GM12878 (cell line): ENCODE measurements around the gene PRKAR1A. TPM values are rescaled to one million over a fixed set of nuclear protein-coding genes. Genes with fewer than 3 reads are reported as not detected.

Experiments used
- ATAC-seq: fragments of 200-7000 bp; cut with Tn5 transposase; 3 replicates; pipeline ENCODE4 v1.9.1; 2020; ENCODE audit warnings: mild to moderate bottlenecking, moderate library complexity
- BruUV-seq: library from RNA; stranded (reverse); fragments of 400-500 nt; replicated peaks from 2 replicates; lab custom pipeline; 2021; lab: Mats Ljungman, UMichigan
- CTCF ChIA-PET: fragments of 300-600 bp; sonication (Branson Sonifier 250); formaldehyde crosslinking; extraction: SDS; loops from one replicate; lab custom pipeline; 2021; ENCODE audit warnings: inconsistent platforms; lab: Yijun Ruan, JAX
- POLR2A ChIA-PET: fragments of 350-600 bp; formaldehyde crosslinking; extraction: SDS; loops from one replicate; lab custom pipeline; 2021; ENCODE audit warnings: inconsistent platforms; lab: Charles Lee
- RAD21 ChIA-PET: fragments of 300-600 bp; sonication (Branson Sonifier 250); formaldehyde crosslinking; loops from one replicate; lab custom pipeline; 2023; ENCODE audit warnings: antibody characterized with exemption; ENCODE audit not compliant: unreplicated experiment; lab: Charles Lee
- SMC1A ChIA-PET: fragments of 300-600 bp; sonication (Branson Sonifier 250); formaldehyde crosslinking; loops from one replicate; lab custom pipeline; 2023; ENCODE audit not compliant: unreplicated experiment, uncharacterized antibody; lab: Charles Lee
- DNase-seq: peaks from one replicate; pipeline ENCODE4 v3.0.0-alpha.2; 2011; ENCODE audit warnings: low read depth, low spot score
- FAIRE-seq: peaks from 3 replicates; lab custom pipeline; 2011; peaks lifted over from hg19 to GRCh38; lab: Jason Lieb, UNC
- H2AFZ ChIP-seq: 2 replicates; pipeline ENCODE4 v1.6.0; 2011; ENCODE audit warnings: low read depth, low read length, control low read depth; ENCODE audit not compliant: control insufficient read depth
- H3K27ac ChIP-seq: 2 replicates; pipeline ENCODE4 v1.5.1; 2011; ENCODE audit warnings: control low read depth; ENCODE audit not compliant: control insufficient read depth, insufficient read depth
- H3K27me3 ChIP-seq, 2 experiments: replicated peaks in 1 of 2; 2 replicates each; pipeline versions ENCODE4 v1.6.0 to v1.6.1; 2011; ENCODE audit warnings: low read length in 1 of 2; ENCODE audit not compliant: control insufficient read depth in 2 of 2, insufficient read depth in 2 of 2
- H3K36me3 ChIP-seq, 2 experiments: 2 replicates each; pipeline ENCODE4 v1.5.1; 2011; ENCODE audit warnings: low read length in 1 of 2; ENCODE audit not compliant: control insufficient read depth in 2 of 2, insufficient read depth in 2 of 2
- H3K4me1 ChIP-seq: 2 replicates; pipeline ENCODE4 v1.6.1; 2011; ENCODE audit warnings: mild to moderate bottlenecking, low read length, moderate library complexity, mixed read lengths; ENCODE audit not compliant: control insufficient read depth, insufficient read depth
- H3K4me2 ChIP-seq: 2 replicates; pipeline ENCODE4 v1.6.0; 2011; ENCODE audit warnings: control low read depth; ENCODE audit not compliant: control insufficient read depth, insufficient read depth
- H3K4me3 ChIP-seq: fragments of 200-600 bp; sonication (generic); 2 replicates; pipeline ENCODE4 v1.5.1; 2016
- H3K79me2 ChIP-seq: 2 replicates; pipeline ENCODE4 v1.6.0; 2011; ENCODE audit warnings: low read length; ENCODE audit not compliant: control insufficient read depth, insufficient read depth
- H3K9ac ChIP-seq: 2 replicates; pipeline ENCODE4 v1.8.0; 2011; ENCODE audit warnings: low read length, control low read depth, mixed read lengths; ENCODE audit not compliant: control insufficient read depth, insufficient read depth
- H3K9me3 ChIP-seq: replicated peaks from 3 replicates; pipeline ENCODE4 v1.5.1; 2011; ENCODE audit warnings: mild to moderate bottlenecking, low read length; ENCODE audit not compliant: control insufficient read depth, insufficient read depth
- H4K20me1 ChIP-seq: 2 replicates; pipeline ENCODE4 v1.6.0; 2011; ENCODE audit not compliant: control insufficient read depth, insufficient read depth
- BCL11A ChIP-seq: IDR thresholded peaks from 2 replicates; pipeline ENCODE4 v1.6.1; 2011; ENCODE audit warnings: low read depth, low read length
- BHLHE40 ChIP-seq, 2 experiments: fragments of 450-650 bp in 1 of 2; IDR thresholded peaks; 2 replicates each; pipeline ENCODE4 v1.6.1; 2011 to 2017; ENCODE audit warnings: low read depth in 2 of 2, borderline replicate concordance in 1 of 2, improper control_type of control experiment in 1 of 2, low read length in 1 of 2, mild to moderate bottlenecking in 1 of 2
- CHD4 ChIP-seq: fragments of 200-600 bp; sonication (generic); IDR thresholded peaks from 2 replicates; pipeline ENCODE4 v1.6.1; 2016; ENCODE audit warnings: mild to moderate bottlenecking
- EP300 ChIP-seq, 2 experiments: fragments of 150-350 bp in 1 of 2; IDR thresholded peaks; 2 replicates each; pipeline ENCODE4 v1.6.1; 2011 to 2012; ENCODE audit warnings: low read depth in 2 of 2, low read length in 2 of 2, borderline replicate concordance in 1 of 2, improper control_type of control experiment in 1 of 2, inconsistent platforms in 1 of 2; ENCODE audit not compliant: control insufficient read depth in 1 of 2
- FOS ChIP-seq: IDR thresholded peaks from 3 replicates; pipeline ENCODE4 v1.6.1; 2011; ENCODE audit warnings: borderline replicate concordance; ENCODE audit not compliant: insufficient read length; ENCODE audit errors: extremely low read depth
- KAT2A ChIP-seq: conservative IDR thresholded peaks from 2 replicates; pipeline ENCODE4 v1.6.1; 2011; ENCODE audit warnings: low read depth, low read length; ENCODE audit not compliant: control insufficient read depth
- NR2F1 ChIP-seq: fragments of 450-650 bp; conservative IDR thresholded peaks from 2 replicates; pipeline ENCODE4 v1.6.1; 2017; ENCODE audit warnings: mild to moderate bottlenecking
- SPI1 ChIP-seq: IDR thresholded peaks from 2 replicates; pipeline ENCODE4 v1.6.1; 2011; ENCODE audit warnings: low read depth, mild to moderate bottlenecking, low read length, moderate library complexity, borderline replicate concordance; ENCODE audit not compliant: insufficient read depth
- TAF1 ChIP-seq: IDR thresholded peaks from 2 replicates; pipeline ENCODE4 v1.6.1; 2011; ENCODE audit warnings: mild to moderate bottlenecking, low read depth, low read length, borderline replicate concordance
- USF1 ChIP-seq: IDR thresholded peaks from 2 replicates; pipeline ENCODE4 v1.6.1; 2011; ENCODE audit warnings: borderline replicate concordance, low read depth, mild to moderate bottlenecking, moderate library complexity, mixed read lengths, low read length; ENCODE audit not compliant: insufficient read depth; ENCODE audit errors: extremely low read length
- YY1 ChIP-seq: IDR thresholded peaks from 2 replicates; pipeline ENCODE4 v1.6.1; 2011; ENCODE audit warnings: low read depth, mild to moderate bottlenecking, low read length
- ZBED1 ChIP-seq: IDR thresholded peaks from 2 replicates; pipeline ENCODE4 v1.6.1; 2016; ENCODE audit warnings: borderline replicate concordance
- ZBTB11 ChIP-seq: fragments of 450-650 bp; formaldehyde crosslinking; IDR thresholded peaks from 2 replicates; pipeline ENCODE4 v1.5.0; 2022; ENCODE audit warnings: mild to moderate bottlenecking, missing genetic modification characterization
- WGBS: methylation state at CpG from one replicate; pipeline ENCODE4 v1.1.6; 2016; ENCODE audit warnings: low lambda C conversion rate; ENCODE audit not compliant: insufficient replicate concordance, insufficient coverage; ENCODE audit errors: missing lambda C conversion rate; 5-methylcytosine and 5-hydroxymethylcytosine counted together
- in situ Hi-C: fragments of 300-500 bp; cut with MboI; formaldehyde crosslinking; loops from 9 replicates; pipeline ENCODE4 v1.14.3; 2018; ENCODE audit warnings: mixed read lengths
- intact Hi-C: fragments of 100-400 bp; cut with micrococcal nuclease; formaldehyde crosslinking; loops from one replicate; pipeline ENCODE4 v1.14.2; 2022; ENCODE audit not compliant: unreplicated experiment
- polyA plus RNA-seq, 11 experiments: library from polyadenylated mRNA; depleted of rRNA in 4 of 11; unstranded in 6 of 11; stranded (reverse) in 5 of 11; fragments of >200 nt; fragmentation: Nextera tagmentation in 4 of 11; fragmentation: Illumina TruSeq in 1 of 11; extraction: Ambion mirVana in 4 of 11; extraction: Trizol in 1 of 11; gene quantifications; 1 replicate in 1 of 11; 2 replicates in 10 of 11; pipeline versions ENCODE4 v1.2.1 to v1.2.3, GENCODE V29; 2011 to 2016; ENCODE audit warnings: inconsistent platforms in 2 of 11, missing spikeins in 2 of 11, low read depth in 1 of 11
- total RNA-seq, 4 experiments: library from RNA; depleted of rRNA in 3 of 4; stranded (reverse); fragments of >200 nt in 3 of 4; fragmentation: Illumina TruSeq in 1 of 4; extraction: Trizol in 1 of 4; gene quantifications; 2 replicates each; pipeline versions ENCODE4 v1.2.1 to v1.2.3, GENCODE V29; 2013 to 2021

PRKAR1A gene
- total and polyA plus RNA-seq, 10 of the 15 experiments (the other 5 are each of a cell fraction or from before 2014, with no cell fraction given) = 29.1 to 200 (median 125) TPM

GRCh38 chr17:68526548-68526947 is 14.3 kb downstream of the PRKAR1A start:
- WGBS = 71% methylated on average over 3 of the region's 3 CpGs
- TF ChIP-seq YY1 = no peak
- TF ChIP-seq CHD4 = no peak
- no peak for TF ChIP-seq FOS
- TF ChIP-seq ZBTB11 = no peak
- TF ChIP-seq NR2F1 = no peak
- no peak for TF ChIP-seq USF1
- TF ChIP-seq EP300 (IDR thresholded peaks at IDR 0.05; ENCODE audit: borderline replicate concordance in 1 of 2, control insufficient read depth in 1 of 2, low read depth in 2 of 2, low read length in 2 of 2) = no peak
- no peak for TF ChIP-seq KAT2A
- TF ChIP-seq BCL11A = no peak
- TF ChIP-seq TAF1 = no peak
- TF ChIP-seq SPI1 = no peak
- no peak for TF ChIP-seq ZBED1
- no peak for TF ChIP-seq BHLHE40 (IDR thresholded peaks at IDR 0.05; ENCODE audit: borderline replicate concordance in 1 of 2, low read depth in 2 of 2, low read length in 1 of 2)
- no peak overlapping the region for H3K9ac ChIP-seq
- 0 out of 2 replicates have a peak, but pooled peaks cover 2% of the 10 kb centered on the region for H4K20me1 ChIP-seq
- H3K4me2 ChIP-seq = no peak overlapping the region
- ChIA-PET SMC1A (interaction anchor here (0.8 to 1.3 kb wide), 2 partner anchors 11 to 262 kb away, joined by 3 to 4 read pairs; no protein-coding TSS in a partner anchor), RAD21 (no interaction called here), CTCF (interaction anchor here (1.4 kb wide), 1 partner anchor 11 kb away, joined by 4 read pairs; no protein-coding TSS in a partner anchor), POLR2A (no interaction called here)
- no peak overlapping the region for H3K27ac ChIP-seq
- H2AFZ ChIP-seq = no peak overlapping the region
- peaks cover 6 to 56% of the 10 kb centered on the region in 2 experiments for H3K36me3 ChIP-seq
- intact Hi-C loops (no loop called here), in situ Hi-C loops (no loop called here)
- no peak for FAIRE-seq
- DNase-seq = no peak
- no peak overlapping the region for H3K4me3 ChIP-seq
- H3K79me2 ChIP-seq = no peaks in the 10 kb centered on the region
- no peak for ATAC-seq
- BruUV-seq = no TSS peak
- H3K27me3 ChIP-seq = no peaks in the 10 kb centered on the region
- H3K9me3 ChIP-seq = no peaks in the 10 kb centered on the region
- H3K4me1 ChIP-seq = no peaks in the 10 kb centered on the region
